OCI-LY7 (cell line): ENCODE measurements around the gene BRPF3. TPM values are rescaled to one million over a fixed set of nuclear protein-coding genes. Genes with fewer than 3 reads are reported as not detected.

Experiments used
- BruUV-seq: library from RNA; stranded (reverse); fragments of 400-500 nt; replicated peaks from 2 replicates; lab custom pipeline; 2021; lab: Mats Ljungman, UMichigan
- CTCF ChIA-PET: fragments of 300-600 bp; sonication (Branson Sonifier 250); formaldehyde crosslinking; loops from one replicate; lab custom pipeline; 2022; ENCODE audit warnings: antibody characterized with exemption; ENCODE audit not compliant: unreplicated experiment; lab: Charles Lee
- POLR2A ChIA-PET: fragments of 300-600 bp; sonication (Branson Sonifier 250); formaldehyde crosslinking; loops from one replicate; lab custom pipeline; 2022; ENCODE audit warnings: antibody characterized with exemption; lab: Charles Lee
- DNase-seq: peaks from one replicate; pipeline ENCODE4 v3.0.0-alpha.2; 2015; ENCODE audit warnings: low spot score
- H2AFZ ChIP-seq: fragments of 200-600 bp; sonication (generic), shearing (Covaris generic); 2 replicates; pipeline ENCODE4 v1.6.1; 2014; ENCODE audit warnings: mild to moderate bottlenecking, antibody characterized with exemption, low read length, moderate library complexity
- H3K27ac ChIP-seq: fragments of 200-600 bp; sonication (generic); 2 replicates; pipeline ENCODE4 v1.5.1; 2014; ENCODE audit warnings: mixed run types, low read depth, mild to moderate bottlenecking, moderate library complexity, low read length, inconsistent platforms; ENCODE audit not compliant: poor library complexity, severe bottlenecking
- H3K36me3 ChIP-seq: fragments of 200-600 bp; sonication (generic); 2 replicates; pipeline ENCODE4 v1.6.1; 2014; ENCODE audit warnings: mild to moderate bottlenecking, antibody characterized with exemption, low read length, moderate library complexity, mixed read lengths; ENCODE audit not compliant: insufficient read depth
- H3K4me1 ChIP-seq: fragments of 200-600 bp; sonication (generic); 2 replicates; pipeline ENCODE4 v1.5.1; 2014; ENCODE audit warnings: mild to moderate bottlenecking, low read length; ENCODE audit not compliant: insufficient read depth, poor library complexity, severe bottlenecking
- H3K4me2 ChIP-seq: fragments of 200-600 bp; sonication (generic); 2 replicates; pipeline ENCODE4 v1.6.1; 2014; ENCODE audit warnings: mild to moderate bottlenecking, low read length
- H3K4me3 ChIP-seq: fragments of 200-600 bp; sonication (generic); 2 replicates; pipeline ENCODE4 v1.5.1; 2014; ENCODE audit warnings: mild to moderate bottlenecking, low read depth, low read length; ENCODE audit not compliant: poor library complexity, severe bottlenecking
- H3K79me2 ChIP-seq: fragments of 200-600 bp; sonication (generic); 2 replicates; pipeline ENCODE4 v1.6.1; 2016; ENCODE audit warnings: low read depth, mild to moderate bottlenecking, low read length, moderate library complexity, mixed read lengths; ENCODE audit not compliant: insufficient read depth
- H3K9me2 ChIP-seq: fragments of 200-600 bp; sonication (generic); 2 replicates; pipeline ENCODE4 v1.6.1; 2016; ENCODE audit warnings: mild to moderate bottlenecking, low read length, mixed read lengths; ENCODE audit not compliant: insufficient read depth
- H3K9me3 ChIP-seq: fragments of 200-600 bp; sonication (generic); 2 replicates; pipeline ENCODE4 v1.6.1; 2014; ENCODE audit warnings: mild to moderate bottlenecking, mixed run types, low read length, mixed read lengths
- H4K20me1 ChIP-seq: fragments of 200-600 bp; sonication (generic); 2 replicates; pipeline ENCODE4 v1.6.1; 2014; ENCODE audit warnings: mild to moderate bottlenecking, antibody characterized with exemption, low read length, moderate library complexity, mixed read lengths; ENCODE audit not compliant: insufficient read depth
- CTCF ChIP-seq: fragments of 200-600 bp; sonication (generic); conservative IDR thresholded peaks from 2 replicates; pipeline ENCODE4 v1.5.1; 2014; ENCODE audit warnings: mild to moderate bottlenecking, antibody characterized with exemption, low read length, moderate library complexity, mixed read lengths
- EZH2phosphoT487 ChIP-seq: fragments of 200-600 bp; sonication (generic); IDR thresholded peaks from 2 replicates; pipeline ENCODE4 v1.6.1; 2018; ENCODE audit warnings: low read depth, borderline replicate concordance, mild to moderate bottlenecking, mixed run types, antibody characterized with exemption, low read length, moderate library complexity, mixed read lengths
- intact Hi-C: fragments of 100-400 bp; cut with micrococcal nuclease; formaldehyde crosslinking; loops from one replicate; pipeline ENCODE4 v1.10.0; 2022; ENCODE audit not compliant: unreplicated experiment
- total RNA-seq, 2 experiments: library from RNA; depleted of rRNA in 1 of 2; stranded (reverse); fragments of >200 nt in 1 of 2; shearing (Covaris generic) in 1 of 2; gene quantifications; 2 replicates each; pipeline ENCODE4 v1.2.3, GENCODE V29; 2014 to 2022

BRPF3 gene
- total RNA-seq, 2 experiments from 2014 or later = 10.4 to 12.0 TPM

- no peaks in the 10 kb centered on the region for H3K9me2 ChIP-seq
- H4K20me1 ChIP-seq = no peaks in the 10 kb centered on the region
- H3K4me3 ChIP-seq = no peak overlapping the region
- ChIA-PET POLR2A (interaction anchor here (1.0 kb wide), 1 partner anchor 9 kb away, joined by 3 read pairs; no protein-coding TSS in a partner anchor), CTCF (no interaction called here)
- DNase-seq = no peak
- no peak overlapping the region for H3K27ac ChIP-seq
- intact Hi-C loops = no loop called here
- H3K79me2 ChIP-seq = no peaks in the 10 kb centered on the region
- no peaks in the 10 kb centered on the region for H3K36me3 ChIP-seq
- no peak overlapping the region for H2AFZ ChIP-seq
- TF ChIP-seq CTCF = no peak
- TF ChIP-seq EZH2phosphoT487 = no peak
- no TSS peak for BruUV-seq
- H3K4me2 ChIP-seq = no peak overlapping the region
- H3K4me1 ChIP-seq = no peaks in the 10 kb centered on the region
- no peaks in the 10 kb centered on the region for H3K9me3 ChIP-seq
Observed at GRCh38 chr6:36149476-36149875, 47.1 kb upstream of the BRPF3 start.

GRCh38 chr6:36150283-36150682, 46.3 kb upstream of the BRPF3 start:
- H3K9me2 ChIP-seq = no peaks in the 10 kb centered on the region
- H3K4me1 ChIP-seq = no peaks in the 10 kb centered on the region
- TF ChIP-seq CTCF (no peak), EZH2phosphoT487 (no peak)
- POLR2A ChIA-PET = interaction anchor here (0.7 to 1.0 kb wide), 2 partner anchors 10 to 29 kb away, joined by 3 read pairs; no protein-coding TSS in a partner anchor
- no peak for DNase-seq
- intact Hi-C loops = no loop called here
- no TSS peak for BruUV-seq
- CTCF ChIA-PET = no interaction called here
- H4K20me1 ChIP-seq = no peaks in the 10 kb centered on the region
- H3K4me2 ChIP-seq = no peak overlapping the region
- no peaks in the 10 kb centered on the region for H3K36me3 ChIP-seq
- H3K9me3 ChIP-seq = peaks cover under 1% of the 10 kb centered on the region; the same call in 1 of the 2 replicates
- no peak overlapping the region for H3K27ac ChIP-seq
- H3K79me2 ChIP-seq = no peaks in the 10 kb centered on the region
- no peak overlapping the region for H2AFZ ChIP-seq
- no peak overlapping the region for H3K4me3 ChIP-seq

GRCh38 chr6:36154286-36154685, 42.3 kb upstream of the BRPF3 start:
- no peak overlapping the region for H3K4me3 ChIP-seq
- H3K36me3 ChIP-seq = no peaks in the 10 kb centered on the region
- H2AFZ ChIP-seq = no peak overlapping the region
- no peaks in the 10 kb centered on the region for H4K20me1 ChIP-seq
- POLR2A ChIA-PET = interaction anchor here (0.6 kb wide), 1 partner anchor 933 kb away, joined by 6 read pairs; no protein-coding TSS in a partner anchor
- no peaks in the 10 kb centered on the region for H3K79me2 ChIP-seq
- intact Hi-C loops = no loop called here
- H3K4me2 ChIP-seq = no peak overlapping the region
- peaks cover 9% of the 10 kb centered on the region; the same call in 1 of the 2 replicates for H3K9me3 ChIP-seq
- TF ChIP-seq CTCF (no peak), EZH2phosphoT487 (no peak)
- H3K27ac ChIP-seq = no peak overlapping the region
- no peaks in the 10 kb centered on the region for H3K4me1 ChIP-seq
- no TSS peak for BruUV-seq
- no peak for DNase-seq
- CTCF ChIA-PET = no interaction called here
- no peaks in the 10 kb centered on the region for H3K9me2 ChIP-seq
